HG03066 (cell line): Measurements from ENCODE around the gene ARL2BP.
"Not testable (repeated sequence)": the region's sequence is repeated elsewhere in the genome, so short reads cannot be mapped to it uniquely, and the experiment has no call there.

Source experiments
- ATAC-seq: cut with Tn5 transposase; IDR thresholded peaks from one replicate; pipeline ENCODE4 v1.9.1; 2021; ENCODE audit warnings: low read depth; ENCODE audit not compliant: unreplicated experiment

ARL2BP gene

GRCh38 chr16:57262841-57263540 lies 17.9 kb downstream of the ARL2BP start:
- no peak for ATAC-seq

DNA sequence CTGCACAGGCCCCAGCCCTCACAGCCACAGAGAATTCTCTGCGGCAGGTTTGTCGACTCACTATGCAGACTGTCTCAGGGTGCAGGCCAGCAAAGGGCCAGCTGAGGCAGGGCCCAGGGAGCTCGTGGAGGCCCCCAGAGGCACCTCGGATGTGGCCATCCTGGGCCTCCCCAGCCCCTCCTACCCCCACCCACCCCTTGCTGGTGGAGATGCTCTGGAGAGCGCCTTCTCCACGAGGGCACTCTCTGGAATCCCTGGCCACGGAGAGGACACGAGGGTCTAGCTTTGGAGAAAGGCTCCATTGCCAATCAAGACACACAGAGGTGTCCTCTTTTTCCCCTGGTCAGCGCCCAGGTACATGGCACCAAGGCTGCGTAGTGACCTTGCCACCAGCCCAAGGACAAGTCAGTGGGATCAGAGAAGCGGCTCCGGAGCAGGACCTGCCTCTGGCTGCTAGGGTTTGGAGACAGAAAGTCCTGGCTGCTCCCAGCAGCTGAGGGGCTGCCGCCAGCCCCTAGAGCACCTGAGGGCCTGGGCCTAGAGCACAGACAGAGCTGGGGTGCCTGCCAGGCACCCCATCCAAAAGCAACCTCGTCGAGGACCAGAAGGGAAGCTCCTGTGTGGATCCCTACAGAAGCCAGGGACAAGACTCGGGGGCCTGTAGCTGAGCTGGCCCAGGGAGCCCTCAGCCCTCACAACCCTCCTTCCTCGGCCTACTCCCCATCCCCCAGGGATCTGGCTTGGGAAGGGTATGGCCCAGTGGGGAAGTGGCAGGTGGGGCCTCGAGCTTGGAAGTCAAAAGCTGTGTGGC lies 18.7 kb downstream of the ARL2BP start:
- no peak for ATAC-seq

GRCh38 chr16:57264381-57264780 lies 19.3 kb downstream of the ARL2BP start:
- no peak for ATAC-seq

DNA sequence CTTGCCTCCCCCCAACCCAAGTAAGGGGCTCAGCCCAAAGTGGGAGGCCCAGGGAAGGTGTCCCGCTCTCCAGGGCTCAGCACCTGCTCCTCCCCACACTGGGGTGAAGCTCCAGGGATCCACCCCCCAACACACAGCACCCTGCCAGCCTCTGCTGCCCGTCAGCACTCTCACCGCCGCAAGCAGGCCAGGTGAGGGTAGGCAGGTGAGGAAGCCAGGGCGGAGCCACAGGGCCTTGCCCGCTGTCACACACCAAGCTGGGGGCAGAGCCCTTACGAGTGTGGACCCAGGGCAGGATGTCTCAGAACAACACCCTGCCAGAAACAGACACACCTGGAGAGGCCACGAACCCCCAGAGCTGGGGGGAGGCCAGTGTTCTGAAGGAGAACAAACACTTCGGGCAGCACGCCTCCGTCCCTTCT lies 19.9 kb downstream of the ARL2BP start:
- ATAC-seq, result no peak

DNA sequence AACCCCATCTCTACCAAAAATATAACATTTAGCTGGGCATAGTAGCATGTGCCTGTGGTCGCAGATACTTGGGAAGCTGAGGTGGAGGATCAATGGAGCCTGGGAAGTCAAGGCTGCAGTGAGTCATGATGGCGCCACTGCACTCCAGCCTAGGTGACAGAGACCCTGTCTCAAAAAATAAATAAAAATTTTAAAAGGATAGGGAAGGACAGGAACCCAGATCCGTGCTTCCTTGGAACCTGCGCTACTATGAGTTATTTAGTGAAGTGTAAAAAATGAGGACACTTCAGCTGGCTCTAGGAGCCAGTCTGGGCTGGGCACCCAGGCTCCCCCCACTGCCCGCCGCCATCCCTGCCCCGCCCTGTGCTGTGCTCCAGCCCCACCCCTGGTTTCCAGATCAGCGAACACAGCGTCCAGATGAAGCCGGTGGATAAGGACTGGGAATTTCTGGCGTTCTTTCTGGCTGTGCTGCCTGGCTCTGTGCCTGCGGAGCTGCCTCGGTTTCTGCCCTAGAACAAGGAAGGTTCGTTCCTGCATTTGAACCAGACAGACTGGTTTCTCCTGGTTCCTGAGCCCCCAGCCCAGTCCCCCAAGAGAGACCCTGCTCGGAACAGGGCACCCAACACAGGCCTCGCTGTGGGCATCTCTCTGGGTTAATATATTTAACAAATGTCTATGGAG lies 20.9 kb downstream of the ARL2BP start:
- ATAC-seq, result no peak

DNA sequence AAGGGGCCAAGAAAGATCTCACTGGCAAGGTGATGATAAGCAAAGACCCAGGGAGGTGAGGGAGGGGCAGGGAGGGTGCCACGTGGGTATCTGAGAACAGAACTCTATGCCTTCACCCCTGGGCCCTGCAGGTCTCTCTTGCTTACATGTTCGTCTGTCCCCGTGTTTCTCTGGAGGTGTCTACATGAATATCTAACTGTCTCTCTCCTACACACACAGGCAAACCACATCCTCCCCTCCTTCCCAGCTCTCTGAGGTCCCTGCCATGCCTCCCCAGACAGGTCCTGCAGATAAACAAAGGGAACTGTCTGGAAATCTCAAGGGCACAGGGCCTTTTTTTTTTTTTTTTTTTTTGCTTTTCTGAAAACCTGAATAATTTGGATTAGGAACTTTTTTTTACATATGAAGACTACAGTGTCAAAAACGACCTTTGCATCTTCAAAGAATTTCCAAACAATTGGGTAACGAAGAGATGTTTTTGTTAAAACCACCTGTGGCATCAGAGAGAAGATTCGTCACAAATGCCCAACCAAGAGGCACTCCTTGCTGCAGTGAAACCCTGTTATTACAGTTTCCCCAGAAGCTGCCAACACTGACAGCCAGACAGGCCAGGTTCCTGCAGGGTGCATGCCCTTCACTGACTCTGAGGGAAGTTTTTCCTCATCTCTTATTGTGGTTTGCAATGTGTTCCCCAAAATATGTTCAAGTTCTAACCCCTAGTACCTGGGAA lies 21.6 kb downstream of the ARL2BP start:
- no peak for ATAC-seq

GRCh38 chr16:57267343-57267742 lies 22.3 kb downstream of the ARL2BP start:
- not testable (repeated sequence) for ATAC-seq

GRCh38 chr16:57268804-57269800 lies 24.0 kb downstream of the ARL2BP start:
- ATAC-seq, result no peak

- ATAC-seq, result no peak
Observed at GRCh38 chr16:57270221-57271062, 25.4 kb downstream of the ARL2BP start.

DNA sequence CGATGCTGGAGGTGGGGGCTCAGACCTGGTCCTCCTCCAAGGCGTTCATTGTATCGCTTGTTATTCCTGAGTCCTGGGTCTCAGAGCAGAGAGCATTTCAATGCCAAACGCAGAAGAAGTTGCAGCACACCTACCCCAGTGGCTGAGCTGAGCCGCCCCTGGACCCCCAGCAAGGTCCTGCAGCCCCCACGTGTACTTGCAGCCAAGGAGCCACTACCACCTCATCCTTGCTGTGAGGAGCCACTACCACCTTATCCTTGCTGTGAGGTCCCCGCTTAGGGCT lies 25.9 kb downstream of the ARL2BP start:
- no peak for ATAC-seq

DNA sequence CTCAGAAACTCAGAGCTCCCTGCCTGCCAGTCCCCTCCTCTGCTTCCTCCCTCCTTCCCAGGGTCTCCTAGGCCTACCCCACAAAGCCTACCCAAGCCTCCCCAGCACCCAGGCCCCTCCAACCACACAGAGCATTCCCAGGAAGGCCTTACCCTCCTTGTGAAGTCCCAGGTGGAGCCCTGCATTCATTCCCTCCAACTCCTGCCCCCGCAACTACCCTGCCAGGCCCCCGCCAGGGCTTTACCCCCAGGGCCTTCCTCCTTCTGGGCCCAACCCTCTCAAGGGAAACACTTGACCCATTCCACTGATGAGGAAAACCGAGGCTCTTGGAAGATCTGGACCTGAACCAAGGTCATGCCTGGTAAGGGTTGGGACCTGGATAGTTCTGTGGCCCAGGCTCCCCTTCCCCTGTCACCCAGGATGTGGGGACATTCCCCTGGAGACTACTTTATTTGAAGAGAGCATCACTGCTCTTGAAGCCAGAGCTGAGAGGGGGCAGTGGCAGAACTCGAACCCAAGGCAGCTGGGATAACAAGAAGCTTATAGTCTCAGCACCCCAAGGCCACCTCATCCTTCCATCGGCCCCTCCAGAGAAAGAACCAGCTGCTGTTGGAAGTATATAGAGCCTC lies 26.9 kb downstream of the ARL2BP start:
- no peak for ATAC-seq

GRCh38 chr16:57273359-57273758 lies 28.3 kb downstream of the ARL2BP start:
- no peak for ATAC-seq

- ATAC-seq, result no peak
Observed at GRCh38 chr16:57273826-57274225, 28.8 kb downstream of the ARL2BP start.

DNA sequence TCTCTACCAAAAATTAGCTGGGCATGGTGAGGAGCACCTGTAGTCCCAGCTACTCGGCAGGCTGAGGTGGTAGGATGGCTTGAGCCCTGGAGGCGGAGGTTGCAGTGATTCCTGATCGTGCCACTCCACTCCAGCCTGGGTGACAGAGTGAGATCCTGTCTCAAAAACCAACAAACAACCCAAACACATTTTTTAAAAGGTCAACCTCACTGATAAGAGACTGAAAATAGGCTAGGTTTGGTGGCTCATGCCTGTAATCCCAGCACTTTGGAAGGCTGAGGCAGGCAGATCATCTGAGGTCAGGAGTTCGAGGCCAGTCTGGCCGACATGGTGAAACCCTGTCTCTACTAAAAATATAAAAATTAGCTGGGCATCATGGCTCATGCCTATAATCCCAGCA lies 30.9 kb downstream of the ARL2BP start:
- not testable (repeated sequence) for ATAC-seq

DNA sequence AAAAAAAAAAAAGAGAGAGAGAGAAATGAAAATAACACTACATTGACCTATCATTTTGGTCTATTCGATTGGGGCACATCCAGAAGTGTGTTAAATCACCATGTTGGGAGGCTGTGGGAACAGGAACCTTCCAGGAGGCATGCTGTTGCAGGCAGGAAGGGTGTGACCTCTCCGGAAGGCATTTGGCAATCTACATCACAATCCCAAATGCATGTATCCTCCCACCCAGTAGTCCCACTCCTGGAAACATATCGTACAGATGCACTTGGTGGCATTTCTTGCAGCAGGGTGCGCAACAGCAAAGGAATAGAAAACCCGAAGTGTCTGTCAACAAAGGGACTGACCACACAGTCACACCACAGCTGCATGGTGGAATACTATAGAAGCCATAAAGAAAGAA lies 31.5 kb downstream of the ARL2BP start:
- ATAC-seq, result no peak

DNA sequence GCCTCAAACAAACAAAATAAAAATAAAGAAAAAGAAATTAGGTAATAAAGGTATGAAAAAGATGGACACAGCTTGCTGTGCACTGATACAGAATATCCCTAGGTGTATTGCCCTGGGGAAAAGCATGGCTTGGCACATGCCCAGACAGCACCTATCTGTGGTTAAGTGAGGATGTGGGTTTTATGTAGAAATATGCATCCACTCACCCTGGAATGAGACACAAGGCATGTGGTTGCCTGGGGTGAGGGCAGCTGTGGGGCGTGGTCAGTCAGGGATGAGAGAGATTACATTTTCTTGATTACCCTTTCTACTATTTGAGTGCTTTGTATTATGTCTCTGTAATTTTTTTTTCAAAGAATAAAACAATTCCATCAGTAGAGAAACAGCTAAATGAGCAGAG lies 32.5 kb downstream of the ARL2BP start:
- no peak for ATAC-seq

GRCh38 chr16:57278494-57278893 lies 33.4 kb downstream of the ARL2BP start:
- ATAC-seq, result no peak

DNA sequence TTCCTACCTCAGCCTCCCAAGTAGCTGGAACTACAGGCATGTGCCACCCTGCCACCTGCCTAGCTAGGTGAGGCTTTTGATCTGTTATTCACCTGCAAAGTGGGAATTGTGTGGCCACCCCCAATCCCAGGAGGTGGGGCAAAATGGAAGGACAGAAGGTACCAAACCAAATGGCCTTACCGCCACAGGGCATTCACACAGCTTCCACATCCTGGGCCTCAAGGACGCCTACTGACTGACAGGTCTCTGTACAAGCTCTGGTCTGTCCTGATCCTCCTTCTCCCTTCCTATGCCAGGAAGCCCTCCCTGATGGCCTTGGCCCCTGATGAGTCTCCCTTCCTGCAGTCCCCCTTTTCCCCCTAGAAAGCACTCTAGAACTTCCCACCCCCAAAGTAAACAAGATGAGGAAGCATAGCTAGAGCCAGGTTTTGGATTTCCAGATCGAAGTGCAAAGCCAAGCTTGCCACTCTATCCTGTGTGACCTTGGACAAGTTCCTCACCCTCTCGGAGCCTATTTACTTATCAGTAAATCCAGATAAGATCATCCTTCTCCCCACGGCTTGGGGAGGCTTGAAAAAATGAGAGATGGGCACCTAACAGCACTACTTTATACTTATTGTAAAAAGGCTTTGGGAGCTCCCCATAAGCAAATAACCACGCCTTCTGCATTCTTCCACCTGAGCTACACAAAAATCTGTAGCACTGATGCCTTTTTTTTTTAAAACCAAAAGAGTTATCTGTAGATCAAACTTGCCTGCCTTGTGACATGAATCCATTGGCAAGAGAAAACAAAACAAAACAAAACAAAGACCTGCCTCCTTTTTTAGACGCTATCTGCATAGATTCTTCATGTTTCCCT lies 35.0 kb downstream of the ARL2BP start:
- no peak for ATAC-seq
